Non-pigmented ciliary epithelial cell (primary cell): ENCODE results near the gene NCAM1.

ENCODE experiments used
- DNase-seq: peaks from one replicate; pipeline ENCODE4 v3.0.0-alpha.2; 2010; ENCODE audit warnings: low read depth

The NCAM1 gene

DNA sequence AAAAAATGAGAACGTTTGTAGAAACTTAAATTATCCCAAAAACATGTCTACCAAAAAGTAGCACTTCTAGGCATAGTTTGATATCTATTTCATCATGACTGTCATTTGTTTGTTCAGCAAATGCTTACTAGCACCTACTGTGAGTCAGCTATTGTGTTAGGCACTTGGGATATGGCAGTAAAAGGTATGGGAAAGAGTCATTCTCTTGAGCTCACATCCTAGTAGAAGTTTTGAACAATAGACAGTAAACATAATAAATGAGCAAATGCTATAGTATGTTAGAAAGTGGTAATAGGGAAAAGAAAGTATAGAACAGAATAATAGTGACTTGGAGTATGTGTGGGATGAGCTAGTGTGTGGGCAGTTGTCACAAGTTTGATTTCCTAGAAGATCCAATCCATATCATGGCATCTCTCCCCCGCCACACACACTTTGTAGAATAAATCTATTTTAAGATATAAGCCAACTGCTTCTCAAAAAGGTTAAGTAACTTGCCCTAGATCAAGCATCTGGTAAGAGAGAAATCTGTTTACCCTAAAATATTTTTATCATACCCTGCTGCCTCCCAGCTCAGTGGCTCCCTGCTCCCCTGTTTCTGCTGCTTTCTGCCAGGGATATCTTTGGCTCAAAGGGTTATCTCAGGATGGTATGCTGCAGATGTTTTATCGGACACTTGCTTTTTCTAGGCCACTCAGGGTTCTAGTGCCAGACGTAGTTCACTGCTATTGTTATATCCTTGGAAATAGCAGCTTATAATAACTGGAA lies 129.7 kb downstream of the NCAM1 start:
- DNase-seq, result no peak

DNA sequence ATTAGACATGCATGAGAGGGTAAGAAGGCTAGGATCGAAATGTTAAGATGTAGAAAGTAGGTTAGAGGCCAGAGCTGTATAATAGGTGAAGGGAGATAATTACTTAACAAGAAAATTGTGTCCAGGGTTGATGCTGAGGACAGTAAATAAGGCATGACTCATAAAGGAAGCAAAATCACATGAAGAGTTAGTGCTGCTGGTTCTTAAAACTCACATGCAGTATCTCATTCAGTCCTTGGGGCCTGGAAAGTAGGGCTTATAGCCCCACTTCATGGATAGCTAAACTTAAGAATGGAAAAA lies 130.2 kb downstream of the NCAM1 start:
- DNase-seq, result no peak

DNA sequence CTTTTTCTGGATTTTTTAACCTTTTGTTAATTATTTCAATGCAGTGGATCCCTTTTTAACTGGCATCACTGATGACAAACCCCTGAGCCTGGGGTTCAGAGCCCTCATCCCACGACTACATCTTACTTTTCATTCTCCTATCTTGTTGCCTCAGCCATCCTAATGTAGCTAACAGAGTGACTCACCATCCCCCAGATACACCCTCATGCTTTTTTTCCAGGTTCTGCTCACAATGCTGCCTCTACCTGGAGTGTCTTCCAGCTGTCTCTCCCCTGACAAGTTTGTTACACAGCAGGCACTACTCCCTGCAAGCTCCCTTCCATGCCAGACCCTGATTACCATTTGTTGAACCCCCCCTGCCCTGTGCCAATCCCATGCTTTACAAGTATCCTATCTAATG lies 135.4 kb downstream of the NCAM1 start:
- DNase-seq, result no peak

DNA sequence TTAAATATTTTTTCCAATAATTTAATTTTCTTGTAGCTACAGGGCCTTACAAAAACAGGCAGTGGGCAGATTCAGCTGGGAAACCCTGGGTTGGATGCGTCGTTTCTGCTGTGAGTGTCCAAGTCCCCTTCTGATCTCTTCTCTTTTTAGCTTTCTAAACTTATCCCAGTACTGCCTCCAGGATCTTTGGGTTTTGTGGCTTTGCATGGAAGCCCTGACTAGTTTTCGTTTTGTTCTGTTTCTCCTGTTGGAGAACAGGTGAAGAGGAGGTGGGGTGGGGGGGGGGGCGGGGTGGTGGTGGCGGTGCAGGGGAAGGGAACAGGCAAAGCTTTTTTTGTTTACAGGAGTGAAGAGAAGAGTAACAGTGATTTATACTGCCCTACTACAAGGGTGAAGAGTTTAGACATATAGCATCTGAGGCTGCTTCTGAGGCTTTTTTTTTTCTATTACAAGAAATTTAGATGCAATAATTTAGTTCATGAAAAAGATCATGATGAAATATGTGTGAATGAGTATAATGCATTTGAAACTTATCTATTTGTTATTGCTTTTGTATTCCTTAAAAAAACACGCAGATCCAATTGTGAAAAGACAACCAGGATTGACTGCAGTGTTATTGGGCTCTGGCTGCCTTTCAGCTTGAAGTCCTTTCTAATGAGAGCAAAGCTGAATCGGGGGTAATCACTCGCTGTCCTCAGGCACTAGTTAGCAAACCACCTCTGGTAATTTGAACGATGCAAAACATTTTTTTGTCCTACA lies 142.9 kb downstream of the NCAM1 start:
- no peak for DNase-seq

DNA sequence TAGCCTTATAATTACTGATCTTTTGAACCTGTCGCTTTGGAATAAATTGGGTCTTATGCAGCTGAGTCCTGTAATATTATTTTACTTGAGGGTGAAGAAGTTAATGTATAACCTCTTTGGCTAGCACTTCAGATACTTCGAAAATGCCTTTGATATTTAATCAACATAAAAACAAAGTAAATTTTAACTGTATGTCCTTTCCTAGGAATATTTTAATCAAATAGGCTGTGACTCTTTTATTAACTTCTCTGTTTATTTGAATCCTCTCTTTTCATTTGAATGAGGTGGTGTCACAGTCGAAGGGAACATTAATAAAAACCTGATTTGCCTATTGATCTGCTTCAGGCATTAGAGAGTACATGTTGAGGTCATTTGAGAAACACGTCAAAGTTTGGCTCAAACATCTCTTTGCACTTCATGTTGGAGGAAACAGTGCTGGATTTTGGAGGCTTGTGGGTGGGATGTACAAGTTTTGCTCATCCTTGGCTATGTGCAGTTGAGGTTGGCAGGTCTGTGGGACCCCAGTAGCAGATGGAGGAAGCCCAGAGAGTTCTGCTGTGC lies 143.6 kb downstream of the NCAM1 start:
- DNase-seq, result no peak

DNA sequence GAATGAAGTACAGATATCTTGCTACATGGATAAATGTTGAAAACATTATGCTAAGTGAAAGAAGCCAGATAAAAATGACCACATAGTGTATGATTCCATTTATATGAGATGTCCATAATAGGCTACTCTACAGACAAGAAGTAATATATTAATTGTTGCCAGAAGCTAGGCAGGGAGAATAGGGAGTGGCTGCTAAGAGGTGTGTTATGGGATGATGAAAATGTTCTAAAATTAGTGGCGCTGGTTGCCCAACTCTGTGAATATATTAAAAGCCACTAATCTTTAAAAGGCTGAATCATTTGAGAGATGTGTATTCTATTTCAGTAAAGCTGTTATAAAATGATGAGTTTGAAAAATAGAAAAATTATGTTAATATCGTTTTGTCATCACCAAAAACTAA lies 144.4 kb downstream of the NCAM1 start:
- DNase-seq, result no peak

DNA sequence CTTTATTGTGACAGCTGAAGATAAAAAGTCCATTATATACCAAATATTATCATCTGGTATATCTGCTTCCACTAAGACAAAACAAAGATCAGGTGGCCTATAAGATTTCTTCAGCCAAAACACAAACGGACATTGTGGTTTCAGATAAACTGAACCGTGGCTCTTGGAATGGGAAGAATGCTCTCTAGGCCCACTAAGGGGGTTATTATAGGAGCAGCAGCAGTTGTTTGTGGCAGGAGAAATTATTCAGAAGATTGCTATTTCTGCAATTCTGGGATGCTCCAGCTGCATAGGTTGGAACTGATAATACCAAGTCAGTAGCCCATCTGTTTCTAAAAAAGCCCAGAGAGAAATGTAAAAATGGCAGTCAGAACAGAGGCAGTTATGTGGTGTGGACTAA lies 145.3 kb downstream of the NCAM1 start:
- DNase-seq, result peak; percentile 62

DNA sequence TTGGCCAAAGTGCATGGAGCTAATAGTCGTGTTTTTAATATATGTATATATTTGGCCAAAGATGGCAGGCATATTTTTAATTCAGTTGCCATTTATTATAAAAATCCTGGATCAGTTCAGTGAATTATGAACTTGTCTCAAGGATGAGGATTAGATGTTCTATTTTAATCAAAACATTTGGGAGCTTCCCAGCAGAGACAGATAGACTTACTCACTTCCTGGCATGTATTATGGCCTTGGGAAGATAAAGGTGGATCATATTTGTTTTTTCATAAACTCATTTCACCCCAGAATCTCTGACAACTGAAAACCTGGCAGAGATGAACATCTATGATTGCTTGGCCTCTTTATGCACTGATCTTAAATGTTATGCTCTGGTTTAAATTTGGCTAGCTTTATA lies 148.8 kb downstream of the NCAM1 start:
- no peak for DNase-seq

DNA sequence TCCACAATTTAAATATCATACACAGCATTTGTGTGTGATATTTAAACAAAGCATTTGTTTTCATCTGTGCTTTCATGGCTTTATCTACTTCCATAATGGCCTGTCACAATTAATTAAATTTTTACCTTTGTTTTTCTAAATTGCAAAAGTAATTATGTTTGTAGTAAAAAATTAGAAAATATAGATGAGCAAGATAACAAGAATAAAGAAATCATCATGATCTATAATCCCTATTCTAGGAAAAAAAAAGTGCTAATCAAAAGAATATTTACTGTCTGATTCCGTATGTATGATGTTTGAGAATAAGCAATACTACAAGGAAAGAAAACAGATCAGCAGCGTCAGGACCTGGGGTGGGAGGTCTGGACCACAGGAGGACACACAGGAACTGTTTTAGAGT lies 149.9 kb downstream of the NCAM1 start:
- no peak for DNase-seq

DNA sequence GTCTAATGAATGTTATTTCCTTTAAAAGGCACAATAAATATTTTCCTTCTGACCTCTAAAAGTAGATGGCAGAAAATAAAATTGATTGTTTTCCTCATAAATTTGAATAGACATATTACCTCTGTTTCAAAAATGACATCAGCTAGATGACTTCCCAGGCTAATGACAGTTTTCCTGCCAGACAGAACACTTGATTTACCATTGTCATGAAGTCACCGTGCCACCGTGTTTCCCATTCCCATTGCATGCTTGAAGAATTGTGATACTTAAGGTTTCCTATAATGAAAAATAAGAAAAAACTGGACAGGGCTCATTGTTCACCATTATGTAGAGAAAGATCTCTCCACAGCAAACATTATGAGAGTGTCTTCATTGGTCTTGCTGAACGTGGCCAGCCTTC lies 151.1 kb downstream of the NCAM1 start:
- no peak for DNase-seq

DNA sequence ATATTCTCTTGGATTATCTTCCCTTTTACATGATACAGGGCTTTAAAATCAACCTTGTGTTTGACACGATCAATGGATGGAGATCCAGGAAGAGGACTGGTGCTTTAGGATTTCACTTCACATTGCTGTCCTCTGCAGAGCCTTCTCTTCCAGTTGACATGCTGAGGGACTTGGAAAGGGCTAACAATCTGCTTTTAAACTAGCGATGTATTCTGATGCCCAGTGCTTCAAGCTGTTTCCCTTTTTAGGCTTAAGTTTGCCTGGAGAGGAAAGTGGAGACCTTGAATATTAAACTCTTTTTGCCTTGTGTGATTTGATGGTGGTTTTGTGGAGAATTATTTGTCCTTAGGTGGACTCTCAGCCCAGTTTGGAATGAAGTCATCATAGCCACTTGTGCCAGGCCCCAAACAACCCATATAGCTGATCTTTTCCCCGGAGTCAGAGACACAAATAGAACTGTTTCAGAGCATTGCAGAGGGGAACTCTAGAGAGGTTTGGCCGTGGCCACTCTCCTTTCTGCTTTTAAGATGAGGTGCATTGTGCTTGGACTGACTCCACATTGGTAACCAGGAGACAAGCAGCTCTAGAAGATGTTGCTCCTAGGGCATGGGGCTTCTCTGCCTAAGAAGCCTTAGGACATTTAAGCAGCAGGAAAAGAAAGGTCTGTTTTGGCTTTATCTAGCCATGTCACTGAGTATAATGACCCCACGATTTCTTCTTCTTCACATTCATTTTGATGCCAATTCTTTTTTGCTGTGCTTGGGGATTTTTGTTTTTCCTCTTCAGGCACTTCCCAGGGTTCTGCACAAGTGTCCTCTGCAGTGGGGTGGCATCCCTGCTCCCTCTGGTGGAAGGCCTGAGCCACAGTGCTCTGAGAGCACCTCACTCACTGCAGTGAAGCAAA lies 152.8 kb downstream of the NCAM1 start:
- peak; percentile 9 for DNase-seq

DNA sequence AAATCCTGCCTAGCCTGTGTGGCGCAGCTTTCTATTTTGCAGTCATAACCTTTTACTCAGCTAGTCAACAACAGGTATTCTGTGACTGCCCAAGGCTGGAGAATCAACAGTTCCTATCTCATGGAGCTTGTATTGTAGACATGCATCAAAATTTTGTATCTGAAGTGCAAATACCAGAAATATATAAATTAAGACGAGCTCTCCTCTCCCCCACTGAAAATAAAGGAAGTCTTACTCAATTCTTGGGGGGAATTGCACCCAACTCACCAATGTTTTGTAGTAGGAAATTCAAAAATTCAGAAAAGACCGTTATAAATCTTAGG lies 153.4 kb downstream of the NCAM1 start:
- DNase-seq, result no peak

DNA sequence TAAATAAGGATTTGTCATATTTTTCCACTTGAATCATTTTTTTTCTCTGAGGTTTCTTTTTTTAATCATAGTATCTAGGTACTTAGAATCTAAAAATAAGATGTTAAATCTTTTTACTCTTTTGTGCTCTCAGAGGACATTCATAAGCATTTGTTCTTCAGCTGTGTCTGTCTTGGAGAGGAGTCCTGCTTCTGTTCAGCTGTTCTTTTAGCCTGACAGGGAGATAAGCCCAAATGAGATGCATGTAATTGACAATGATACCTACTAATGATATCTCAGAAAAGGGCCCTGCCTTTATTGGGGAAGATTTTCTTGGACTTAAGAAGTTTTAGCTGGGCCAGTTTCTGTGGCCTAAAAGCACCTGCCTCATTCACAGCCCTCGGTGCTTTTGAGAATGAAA lies 156.9 kb downstream of the NCAM1 start:
- DNase-seq, result no peak

DNA sequence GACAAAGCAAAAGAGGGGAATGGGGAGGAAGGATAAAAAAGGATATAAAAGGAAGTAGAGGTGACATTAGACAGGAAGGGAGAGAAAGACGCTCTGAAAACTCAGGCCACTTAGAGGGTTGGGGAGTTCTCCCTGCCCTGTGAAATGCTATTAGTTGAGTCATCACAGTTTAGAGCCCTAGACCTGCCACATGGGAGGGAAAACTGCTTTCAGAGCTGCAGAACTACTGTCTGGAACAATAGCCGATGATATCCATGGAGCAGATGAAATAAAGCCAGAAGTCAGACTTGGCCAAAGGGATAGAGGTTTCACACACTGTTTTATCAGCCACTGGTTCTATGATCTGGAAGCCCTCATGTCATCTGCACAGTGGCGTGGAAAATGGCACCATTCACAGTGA lies 157.9 kb downstream of the NCAM1 start:
- DNase-seq, result no peak

DNA sequence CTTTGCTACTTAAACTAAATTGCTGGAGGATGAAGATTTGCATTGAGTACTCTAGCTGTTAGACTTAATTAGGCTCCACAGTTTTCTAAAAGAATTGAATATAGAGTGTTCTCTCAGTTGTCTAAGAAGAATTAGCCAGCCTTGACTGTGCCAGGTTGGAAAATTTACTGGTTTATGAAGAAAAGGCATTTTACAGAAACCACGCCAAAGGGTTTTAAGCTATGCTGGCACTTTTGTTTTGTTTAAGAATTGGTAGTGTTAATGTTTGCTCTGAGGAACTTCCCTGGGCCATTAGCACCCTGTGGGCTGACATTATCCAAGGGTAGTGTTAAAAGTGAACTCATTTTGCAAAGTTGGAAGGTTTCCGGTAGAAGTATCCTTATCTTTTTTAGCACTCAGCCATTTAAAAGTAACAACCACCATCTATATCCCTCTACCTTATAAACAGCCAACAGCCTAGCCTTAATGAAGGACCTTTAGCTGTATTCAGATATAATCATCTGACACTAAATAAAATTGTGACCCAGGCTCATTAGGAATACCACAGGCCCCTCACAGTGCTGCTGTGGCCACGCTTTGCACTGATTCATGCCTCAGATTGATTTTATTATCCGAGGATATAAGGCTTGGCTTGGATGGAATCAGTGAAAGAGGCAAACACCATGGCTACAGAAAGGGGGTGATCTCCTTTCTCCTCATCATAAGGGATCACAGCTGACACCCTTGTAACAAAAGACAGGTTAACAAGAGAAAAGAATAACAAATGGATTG lies 158.9 kb downstream of the NCAM1 start:
- no peak for DNase-seq

DNA sequence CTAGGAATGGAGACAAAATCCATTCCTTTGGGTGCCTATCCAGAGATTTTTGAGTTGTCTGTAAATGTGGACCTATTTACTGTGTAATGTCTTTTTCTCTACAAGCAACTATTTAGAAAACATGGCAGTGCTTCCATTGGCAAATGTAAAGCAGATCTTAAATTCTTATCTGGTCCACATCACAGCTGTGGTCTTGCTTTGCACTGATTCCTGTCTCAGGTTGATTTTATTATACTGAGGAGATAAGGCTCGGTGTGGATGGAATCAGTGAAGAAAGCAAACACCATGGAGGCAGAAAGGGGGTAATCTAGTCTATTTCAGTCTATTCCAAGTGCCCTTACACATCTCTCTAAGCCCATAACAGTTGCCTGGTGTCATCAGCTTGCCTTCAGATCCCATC lies 160.5 kb downstream of the NCAM1 start:
- DNase-seq, result no peak

DNA sequence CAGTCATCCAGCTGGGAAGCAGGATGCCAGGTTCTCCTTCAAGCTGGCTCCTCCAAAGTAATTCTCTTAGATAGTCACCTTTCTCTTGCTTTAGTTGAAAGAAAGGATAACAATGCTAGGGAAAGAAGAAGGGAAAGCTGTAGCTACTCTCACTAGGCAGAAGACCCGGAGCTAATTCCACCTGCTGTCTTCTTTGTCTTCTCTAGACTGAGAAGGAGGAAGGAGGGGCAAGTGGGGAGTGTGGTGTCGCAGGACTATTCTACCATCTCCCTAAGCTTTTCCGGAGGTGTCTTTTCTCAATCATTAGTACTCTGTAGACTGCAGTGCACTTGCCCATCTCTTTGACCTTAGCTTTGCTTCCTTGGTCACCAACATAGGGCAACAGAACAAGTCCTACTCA lies 162.8 kb downstream of the NCAM1 start:
- no peak for DNase-seq

DNA sequence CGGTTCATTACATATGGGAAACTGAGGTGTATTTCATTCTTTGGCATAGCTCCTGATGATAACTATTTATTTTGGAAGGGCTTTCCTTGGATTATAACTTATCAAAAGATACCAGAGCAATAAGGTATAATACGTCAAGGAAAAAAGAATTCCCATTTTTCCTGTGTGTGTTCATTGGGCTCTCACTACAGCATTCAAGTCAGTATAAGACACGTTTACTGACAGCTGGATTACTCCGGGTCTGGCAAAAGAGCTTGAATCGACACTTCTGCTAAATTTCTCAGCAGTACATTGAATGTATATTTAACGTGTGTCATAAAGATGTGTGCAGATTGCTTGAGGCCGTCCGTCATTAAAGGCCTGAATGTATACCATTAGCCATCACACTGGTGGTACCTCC lies 163.4 kb downstream of the NCAM1 start:
- no peak for DNase-seq

DNA sequence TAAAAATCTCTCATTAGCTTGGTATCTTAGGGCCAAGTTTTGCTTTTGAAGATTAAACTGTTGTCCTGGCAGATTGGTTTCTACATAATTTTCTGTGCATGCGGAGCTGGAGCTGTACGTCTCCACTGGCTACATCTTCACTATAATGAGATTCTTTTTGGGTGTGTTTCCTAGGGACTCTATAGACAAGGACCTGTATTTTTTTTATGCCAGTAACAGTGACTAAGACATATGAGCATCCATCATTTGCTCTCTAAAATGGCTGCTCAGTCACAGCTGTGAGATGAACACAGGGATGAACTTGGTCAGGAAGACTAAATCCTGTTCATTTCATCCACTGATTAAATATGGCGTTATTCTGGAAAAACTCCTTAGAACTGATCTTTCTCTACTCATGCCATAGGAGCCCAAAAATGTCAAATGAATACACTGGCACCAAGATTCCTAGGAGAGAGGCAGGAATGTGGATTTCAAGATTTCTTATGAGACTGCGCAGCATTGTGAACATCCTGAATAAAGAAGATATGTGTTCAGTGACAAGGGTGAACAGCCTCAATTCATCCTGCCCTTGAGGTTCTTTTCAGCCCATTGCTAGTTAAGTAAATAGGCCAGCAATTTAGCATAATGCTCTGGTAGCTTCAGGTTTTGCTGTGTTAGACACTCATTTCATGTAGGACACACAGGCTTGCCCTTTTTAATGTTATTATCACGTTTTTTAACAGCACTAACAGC lies 168.2 kb downstream of the NCAM1 start:
- DNase-seq, result no peak

DNA sequence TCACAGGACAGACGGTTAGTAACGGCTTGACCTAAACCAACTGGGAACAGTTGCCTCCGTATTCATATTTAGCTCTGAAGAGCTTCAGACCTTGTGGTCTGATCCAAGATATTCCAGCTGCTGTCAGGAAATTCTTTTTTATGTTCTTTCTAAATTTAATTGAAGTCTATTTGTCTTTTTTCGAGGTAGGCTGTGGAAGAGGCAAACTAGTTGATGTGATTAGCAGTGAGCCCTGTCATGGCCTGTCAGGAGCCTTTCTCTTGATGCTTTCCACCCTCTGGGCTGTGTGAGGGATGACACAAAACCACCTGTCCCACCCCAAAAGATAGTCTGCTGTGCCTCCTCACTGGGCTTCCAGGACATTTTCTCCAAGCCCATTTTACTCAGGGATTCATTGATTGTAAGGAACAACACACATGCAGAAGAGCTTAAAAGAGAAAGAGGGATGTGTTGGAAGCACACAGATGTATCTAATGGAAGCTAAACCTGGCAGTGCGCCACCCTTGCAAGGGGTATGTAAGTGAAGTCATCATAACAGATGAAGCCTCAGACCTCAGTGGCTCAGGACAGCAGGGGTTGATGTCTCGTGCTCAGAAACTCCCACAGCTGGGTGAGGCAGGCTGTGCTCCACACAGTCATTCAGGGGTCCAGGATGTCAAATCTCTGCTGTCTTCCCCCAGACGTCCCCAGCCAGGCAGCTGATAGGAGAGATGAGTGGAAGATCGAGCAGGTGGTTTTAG lies 170.0 kb downstream of the NCAM1 start:
- no peak for DNase-seq

DNA sequence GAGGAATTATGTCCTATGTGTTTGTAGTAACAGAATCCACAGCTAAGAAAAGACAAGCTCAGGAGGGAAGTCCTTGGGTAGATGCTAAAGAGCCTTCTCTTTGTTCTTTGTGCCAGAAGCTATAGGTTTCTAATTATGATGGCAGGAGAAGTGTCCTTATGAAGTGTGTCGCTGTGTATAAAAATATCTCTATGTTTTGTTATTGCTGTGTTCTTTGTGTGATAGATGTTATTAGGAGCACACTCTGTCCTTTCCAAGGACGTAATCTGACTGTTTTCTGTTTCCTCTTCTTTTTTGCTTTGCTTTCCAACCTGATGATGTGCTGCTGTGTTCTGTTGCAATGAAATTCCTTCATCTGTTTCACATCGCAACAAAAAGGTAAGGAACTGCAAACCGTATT lies 171.9 kb downstream of the NCAM1 start:
- no peak for DNase-seq
